IMR-90 (cell line): ENCODE results near the gene PIK3CB. TPM values are rescaled to one million over a fixed set of nuclear protein-coding genes. Genes with fewer than 3 reads are reported as not detected.

Experiments used
- ATAC-seq: fragments of 200-7000 bp; cut with Tn5 transposase; 2 replicates; pipeline ENCODE4 v1.9.1; 2020; ENCODE audit warnings: low read depth, mild to moderate bottlenecking, moderate library complexity
- BruUV-seq: library from RNA; stranded (reverse); fragments of 400-500 nt; replicated peaks from 2 replicates; lab custom pipeline; 2021; lab: Mats Ljungman, UMichigan
- CTCF ChIA-PET: fragments of 300-600 bp; formaldehyde crosslinking; extraction: SDS; loops from one replicate; lab custom pipeline; 2021; ENCODE audit warnings: antibody characterized with exemption; lab: Yijun Ruan, JAX
- POLR2A ChIA-PET: fragments of 300-600 bp; sonication (Branson Sonifier 250); formaldehyde crosslinking; loops from one replicate; lab custom pipeline; 2022; ENCODE audit warnings: antibody characterized with exemption; ENCODE audit not compliant: unreplicated experiment; lab: Charles Lee
- DNase-seq: peaks from one replicate; pipeline ENCODE4 v3.0.0; 2013
- H2AFZ ChIP-seq: replicated peaks from 2 replicates; pipeline ENCODE3; 2013; ENCODE audit warnings: low read length, mild to moderate bottlenecking; ENCODE audit not compliant: poor library complexity
- H2AK5ac ChIP-seq: 2 replicates; pipeline ENCODE4 v1.6.1; 2013; ENCODE audit warnings: low read depth, low read length, inconsistent platforms
- H2AK9ac ChIP-seq: replicated peaks from 2 replicates; pipeline ENCODE3; 2013; ENCODE audit warnings: mild to moderate bottlenecking, low read depth, low read length, moderate library complexity; ENCODE audit not compliant: poor library complexity
- H2BK120ac ChIP-seq: 2 replicates; pipeline ENCODE4 v1.6.1; 2013; ENCODE audit warnings: low read depth, low read length, inconsistent platforms
- H2BK15ac ChIP-seq: 3 replicates; pipeline ENCODE4 v1.6.1; 2013; ENCODE audit warnings: low read depth, low read length, inconsistent platforms
- H2BK20ac ChIP-seq: 2 replicates; pipeline ENCODE4 v1.6.1; 2013; ENCODE audit warnings: low read depth, mild to moderate bottlenecking, inconsistent platforms, low read length, moderate library complexity
- H2BK5ac ChIP-seq: 2 replicates; pipeline ENCODE4 v1.6.1; 2013; ENCODE audit warnings: mild to moderate bottlenecking, low read depth, low read length, inconsistent platforms; ENCODE audit not compliant: poor library complexity, severe bottlenecking
- H3K14ac ChIP-seq: replicated peaks from 2 replicates; pipeline ENCODE4 v1.6.1; 2013; ENCODE audit warnings: low read depth, low read length, inconsistent platforms
- H3K18ac ChIP-seq: 2 replicates; pipeline ENCODE4 v1.6.1; 2013; ENCODE audit warnings: low read depth, low read length, control low read depth
- H3K23ac ChIP-seq: 2 replicates; pipeline ENCODE4 v1.6.1; 2013; ENCODE audit warnings: low read depth, low read length, inconsistent platforms
- H3K27ac ChIP-seq: 2 replicates; pipeline ENCODE4 v1.5.1; 2013; ENCODE audit warnings: mild to moderate bottlenecking, control low read depth, low read length; ENCODE audit not compliant: insufficient read depth
- H3K27me3 ChIP-seq: 2 replicates; pipeline ENCODE4 v1.6.1; 2013; ENCODE audit warnings: low read length; ENCODE audit not compliant: control insufficient read depth, insufficient read depth
- H3K36me3 ChIP-seq: 2 replicates; pipeline ENCODE4 v1.6.1; 2013; ENCODE audit warnings: low read length, mixed read lengths; ENCODE audit not compliant: control insufficient read depth, insufficient read depth
- H3K4ac ChIP-seq: 2 replicates; pipeline ENCODE4 v1.6.1; 2013; ENCODE audit warnings: low read depth, low read length, inconsistent platforms
- H3K4me1 ChIP-seq: 2 replicates; pipeline ENCODE4 v1.6.1; 2013; ENCODE audit warnings: low read length, mixed read lengths; ENCODE audit not compliant: control insufficient read depth, insufficient read depth
- H3K4me2 ChIP-seq: 2 replicates; pipeline ENCODE4 v1.6.1; 2013; ENCODE audit warnings: low read depth, mild to moderate bottlenecking, control low read depth, low read length, moderate library complexity
- H3K4me3 ChIP-seq: 2 replicates; pipeline ENCODE4 v1.5.1; 2013; ENCODE audit warnings: low read depth, mild to moderate bottlenecking, control low read depth, low read length, moderate library complexity; ENCODE audit not compliant: insufficient read depth
- H3K56ac ChIP-seq: 2 replicates; pipeline ENCODE4 v1.6.1; 2013; ENCODE audit warnings: low read length, inconsistent platforms; ENCODE audit not compliant: insufficient read depth; ENCODE audit errors: extremely low read depth
- H3K79me1 ChIP-seq, 2 experiments: 2 replicates each; pipeline ENCODE4 v1.6.1; 2013; ENCODE audit warnings: low read length in 2 of 2, inconsistent platforms in 1 of 2, low read depth in 1 of 2
- H3K9ac ChIP-seq: 2 replicates; pipeline ENCODE4 v1.6.1; 2013; ENCODE audit warnings: low read depth, low read length, control low read depth
- H3K9me1 ChIP-seq: 2 replicates; pipeline ENCODE4 v1.6.1; 2013; ENCODE audit warnings: low read length, inconsistent platforms; ENCODE audit not compliant: insufficient read depth
- H3K9me3 ChIP-seq: 2 replicates; pipeline ENCODE4 v1.6.1; 2013; ENCODE audit warnings: low read length; ENCODE audit not compliant: control insufficient read depth, insufficient read depth
- H4K20me1 ChIP-seq: 2 replicates; pipeline ENCODE4 v1.6.1; 2013; ENCODE audit warnings: low read length, inconsistent platforms; ENCODE audit not compliant: insufficient read depth
- H4K5ac ChIP-seq: 2 replicates; pipeline ENCODE4 v1.6.1; 2013; ENCODE audit warnings: mild to moderate bottlenecking, low read depth, low read length, control low read depth
- H4K8ac ChIP-seq, 2 experiments: 2 replicates each; pipeline ENCODE4 v1.6.1; 2013; ENCODE audit warnings: low read depth in 2 of 2, low read length in 2 of 2, control low read depth in 1 of 2, inconsistent platforms in 1 of 2
- H4K91ac ChIP-seq: 2 replicates; pipeline ENCODE4 v1.6.1; 2013; ENCODE audit warnings: low read depth, low read length, inconsistent platforms; ENCODE audit not compliant: insufficient read depth
- BHLHE40 ChIP-seq: fragments of 150-350 bp; IDR thresholded peaks from 2 replicates; pipeline ENCODE4 v1.6.1; 2016; ENCODE audit warnings: mild to moderate bottlenecking, low read depth, low read length
- CEBPB ChIP-seq: IDR thresholded peaks from 2 replicates; pipeline ENCODE4 v1.6.1; 2012; ENCODE audit warnings: low read depth, low read length, improper control_type of control experiment
- CHD1 ChIP-seq: IDR thresholded peaks from 2 replicates; pipeline ENCODE4 v1.6.1; 2012; ENCODE audit warnings: low read depth, low read length, improper control_type of control experiment
- CTCF ChIP-seq: conservative IDR thresholded peaks from 2 replicates; pipeline ENCODE4 v1.5.1; 2012; ENCODE audit warnings: mild to moderate bottlenecking, low read depth, low read length, improper control_type of control experiment
- ELK1 ChIP-seq: fragments of 150-350 bp; IDR thresholded peaks from 2 replicates; pipeline ENCODE4 v1.6.1; 2016; ENCODE audit warnings: low read depth, mild to moderate bottlenecking, low read length, moderate library complexity, borderline replicate concordance
- FOS ChIP-seq: fragments of 150-350 bp; IDR thresholded peaks from 2 replicates; pipeline ENCODE4 v1.6.1; 2016; ENCODE audit warnings: low read depth, low read length
- MAFK ChIP-seq: IDR thresholded peaks from 2 replicates; pipeline ENCODE4 v1.6.1; 2012; ENCODE audit warnings: low read depth, low read length, improper control_type of control experiment
- MAZ ChIP-seq: IDR thresholded peaks from 2 replicates; pipeline ENCODE4 v1.6.1; 2012; ENCODE audit warnings: low read depth, mild to moderate bottlenecking, low read length, improper control_type of control experiment, moderate library complexity, borderline replicate concordance
- MXI1 ChIP-seq: IDR thresholded peaks from 2 replicates; pipeline ENCODE4 v1.6.1; 2012; ENCODE audit warnings: low read depth, mild to moderate bottlenecking, low read length, moderate library complexity, borderline replicate concordance
- NFE2L2 ChIP-seq: fragments of 150-350 bp; IDR thresholded peaks from 2 replicates; pipeline ENCODE4 v1.6.1; 2016; ENCODE audit warnings: low read depth, mild to moderate bottlenecking, low read length
- POLR2A ChIP-seq: IDR thresholded peaks from 2 replicates; pipeline ENCODE4 v1.6.1; 2012; ENCODE audit warnings: mild to moderate bottlenecking, low read depth, low read length
- RAD21 ChIP-seq: IDR thresholded peaks from 2 replicates; pipeline ENCODE4 v1.6.1; 2012; ENCODE audit warnings: low read length, improper control_type of control experiment
- RCOR1 ChIP-seq: IDR thresholded peaks from 2 replicates; pipeline ENCODE4 v1.6.1; 2012; ENCODE audit warnings: mild to moderate bottlenecking, low read length, improper control_type of control experiment; ENCODE audit not compliant: insufficient replicate concordance
- RFX5 ChIP-seq: IDR thresholded peaks from 2 replicates; pipeline ENCODE4 v1.8.0; 2012; ENCODE audit warnings: low read depth, mild to moderate bottlenecking, low read length, moderate library complexity
- SMC3 ChIP-seq: fragments of 150-350 bp; IDR thresholded peaks from 2 replicates; pipeline ENCODE4 v1.6.1; 2016; ENCODE audit warnings: low read depth, mild to moderate bottlenecking, antibody characterized with exemption, low read length, moderate library complexity
- USF2 ChIP-seq: fragments of 150-350 bp; IDR thresholded peaks from 2 replicates; pipeline ENCODE4 v1.6.1; 2017; ENCODE audit warnings: mild to moderate bottlenecking, antibody characterized with exemption, low read length, low read depth
- WGBS, 2 experiments: methylation state at CpG; one replicate each; pipeline versions ENCODE4 v1.1.5 to v1.1.7; 2013; ENCODE audit warnings: missing lambda C conversion rate in 2 of 2; ENCODE audit not compliant: insufficient read length in 1 of 2; ENCODE audit errors: extremely low coverage in 2 of 2; 5-methylcytosine and 5-hydroxymethylcytosine counted together
- dilution Hi-C: fragments of 300-500 bp; cut with HindIII; formaldehyde crosslinking; loops from one replicate; pipeline ENCODE4 v1.14.3; 2018; ENCODE audit warnings: low sequenced_read_pairs; ENCODE audit not compliant: unreplicated experiment
- in situ Hi-C: fragments of 300-500 bp; cut with MboI; formaldehyde crosslinking; loops from 3 replicates; pipeline ENCODE4 v1.14.3; 2019; ENCODE audit warnings: low sequenced_read_pairs, inconsistent platforms, mixed read lengths
- intact Hi-C: fragments of 100-400 bp; cut with micrococcal nuclease; formaldehyde crosslinking; loops from 2 replicates; pipeline ENCODE4 v1.10.0; 2022
- polyA plus RNA-seq, 3 experiments: library from polyadenylated mRNA; depleted of rRNA; stranded (reverse); fragments of >200 nt; gene quantifications; 2 replicates each; pipeline ENCODE4 v1.2.3, GENCODE V29; 2012; ENCODE audit warnings: low replicate concordance in 1 of 3
- total RNA-seq: library from RNA; depleted of rRNA; stranded (reverse); fragments of >200 nt; gene quantifications from 2 replicates; pipeline ENCODE4 v1.2.3, GENCODE V29; 2012

Gene PIK3CB
- total and polyA plus RNA-seq, 2 of the 4 experiments (the other 2 are of a cell fraction) = 6.3 to 6.8 TPM

- in situ Hi-C loops = no loop called here
- Histone ChIP-seq H2BK20ac (no peak overlapping the region), H2BK15ac (no peak overlapping the region), H3K4me3 (no peak overlapping the region), H3K4me2 (no peak overlapping the region), H3K9ac (no peak overlapping the region), H2BK5ac (no peak overlapping the region), H3K18ac (no peak overlapping the region), H3K4ac (no peak overlapping the region), H3K79me1 (peaks cover 0 to 2% of the 10 kb centered on the region in 2 experiments; a peak in 2 of 4 replicates), H3K23ac (no peak overlapping the region), H3K9me3 (no peaks in the 10 kb centered on the region), H2AK9ac (no peak overlapping the region), H3K36me3 (no peaks in the 10 kb centered on the region), H4K20me1 (no peaks in the 10 kb centered on the region), H3K27me3 (no peaks in the 10 kb centered on the region), H4K5ac (no peak overlapping the region), H4K8ac (no peak overlapping the region), H3K27ac (no peak overlapping the region), H3K14ac (no peak overlapping the region), H2BK120ac (no peak overlapping the region), H3K9me1 (no peaks in the 10 kb centered on the region; the same call in 1 of the 2 replicates), H2AK5ac (no peak overlapping the region), H2AFZ (no peak overlapping the region), H3K4me1 (no peaks in the 10 kb centered on the region), H4K91ac (no peak overlapping the region), H3K56ac (no peak overlapping the region)
- intact Hi-C loops = no loop called here
- no TSS peak for BruUV-seq
- ChIA-PET CTCF (interaction anchor here (0.6 kb wide), 1 partner anchor 328 kb away, joined by 3 read pairs; no protein-coding TSS in a partner anchor), POLR2A (no interaction called here)
- 100% methylated on average over 1 of the region's 4 CpGs; no CpG with 5 or more reads in 1 of the 2 experiments for WGBS, 2 experiments
- dilution Hi-C loops = no loop called here
- no peak for ATAC-seq
- TF ChIP-seq RAD21 = no peak
- TF ChIP-seq MAZ = no peak
- TF ChIP-seq MAFK = no peak
- TF ChIP-seq CHD1 = no peak
- TF ChIP-seq RFX5 = no peak
- no peak for TF ChIP-seq FOS
- TF ChIP-seq USF2 = no peak
- no peak for TF ChIP-seq SMC3
- TF ChIP-seq ELK1 = no peak
- TF ChIP-seq CEBPB = no peak
- no peak for TF ChIP-seq POLR2A
- no peak for TF ChIP-seq CTCF
- no peak for TF ChIP-seq BHLHE40
- TF ChIP-seq RCOR1 = no peak
- no peak for TF ChIP-seq MXI1
- no peak for TF ChIP-seq NFE2L2
- DNase-seq = no peak
These were observed 214.3 kb downstream of the PIK3CB start for GRCh38 chr3:138620431-138620830.
